Mucosa of descending colon (tissue), 3 donors: Measurements from ENCODE around the gene ARHGEF25. TPM values are rescaled to one million over a fixed set of nuclear protein-coding genes. Genes with fewer than 3 reads are reported as not detected.
"Not testable (repeated sequence)": the region's sequence is repeated elsewhere in the genome, so short reads cannot be mapped to it uniquely, and the experiment has no call there.

Experiments
- ATAC-seq: fragments of 200-7000 bp; cut with Tn5 transposase; one replicate; pipeline ENCODE4 v1.9.1; 2020; ENCODE audit warnings: mild to moderate bottlenecking, moderate library complexity
- DNase-seq, 3 donors: peaks; one replicate each; pipeline ENCODE4 v3.0.0-alpha.2; 2020
- H3K36me3 ChIP-seq: fragments of 200-600 bp; one replicate; pipeline ENCODE4 v1.8.0; 2021; ENCODE audit warnings: low read depth, mild to moderate bottlenecking
- H3K4me1 ChIP-seq: fragments of 200-600 bp; one replicate; pipeline ENCODE4 v1.8.0; 2021; ENCODE audit warnings: low read depth, mild to moderate bottlenecking
- H3K4me3 ChIP-seq: fragments of 200-600 bp; one replicate; pipeline ENCODE4 v1.8.0; 2021; ENCODE audit warnings: mild to moderate bottlenecking
- H3K9me3 ChIP-seq: fragments of 200-600 bp; one replicate; pipeline ENCODE4 v1.8.0; 2021; ENCODE audit warnings: mild to moderate bottlenecking
- CTCF ChIP-seq: fragments of 200-600 bp; IDR thresholded peaks from one replicate; pipeline ENCODE4 v1.8.0; 2022; ENCODE audit warnings: antibody characterized with exemption, mild to moderate bottlenecking
- intact Hi-C, 2 donors: fragments of 100-400 bp; cut with DNase I in 1 of 2; cut with micrococcal nuclease in 1 of 2; formaldehyde crosslinking; loops; one replicate each; pipeline versions ENCODE4 v1.11.0 to v1.11.1; 2022; cut with DNase I, micrococcal nuclease
- total RNA-seq, 3 donors: library from RNA; stranded (reverse); fragmentation: NEBNext Ultra II Directional in 2 of 3; extraction: Animal tissue kit (Norgen Biotek cat#: 25700) in 2 of 3; gene quantifications; one replicate each; pipeline versions ENCODE4 v1.2.1 to v1.2.4, GENCODE V29; 2021 to 2023
- donor health status: DM: no; HTN: no; CAD: no; lungs with moderate emphysema.
- donor health status: DM: no; HTN: no; CAD: no.
- donor health status: DM: no; HTN: yes; CAD: no.

ARHGEF25 gene
- total RNA-seq, 3 donors from 2014 or later: 5.0 to 129 (median 11.0) TPM

DNA sequence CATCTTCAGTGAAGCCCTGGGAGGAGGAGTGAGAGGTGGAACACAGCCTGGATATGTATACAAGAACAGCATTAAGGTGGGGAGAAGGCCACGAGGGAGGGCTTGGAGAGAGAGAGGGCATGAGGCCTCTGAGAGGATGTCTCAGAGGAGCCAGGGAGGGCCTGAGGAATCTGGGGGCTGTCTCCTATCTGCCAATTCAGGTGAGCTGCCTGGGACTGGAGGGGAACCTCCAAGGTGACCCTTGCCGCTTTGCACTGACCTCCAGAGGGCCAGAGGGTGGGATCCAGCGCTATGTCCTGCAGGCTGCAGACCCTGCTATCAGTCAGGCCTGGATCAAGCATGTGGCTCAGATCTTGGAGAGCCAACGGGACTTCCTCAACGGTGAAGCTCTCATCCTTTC, 4.4 kb downstream of the ARHGEF25 start:
- ATAC-seq (no peak), DNase-seq (no peak)
- TF ChIP-seq CTCF: no peak
- no peak overlapping the region for H3K4me3 ChIP-seq
- intact Hi-C loops: no loop called here
- H3K4me1 ChIP-seq: peaks cover 8% of the 10 kb centered on the region
- H3K9me3 ChIP-seq: no peaks in the 10 kb centered on the region
- no peaks in the 10 kb centered on the region for H3K36me3 ChIP-seq

- intact Hi-C loops: no loop called here
- peaks cover 9% of the 10 kb centered on the region for H3K4me1 ChIP-seq
- no peak overlapping the region for H3K4me3 ChIP-seq
- H3K9me3 ChIP-seq: no peaks in the 10 kb centered on the region
- H3K36me3 ChIP-seq: no peaks in the 10 kb centered on the region
- DNase-seq (no peak), ATAC-seq (no peak)
- TF ChIP-seq CTCF: no peak
Observed at GRCh38 chr12:57616383-57617101, 5.3 kb downstream of the ARHGEF25 start.

- no peak for TF ChIP-seq CTCF
- ATAC-seq (no peak), DNase-seq (no peak)
- Histone ChIP-seq H3K9me3 (no peaks in the 10 kb centered on the region), H3K4me1 (peaks cover 11% of the 10 kb centered on the region), H3K36me3 (no peaks in the 10 kb centered on the region), H3K4me3 (no peak overlapping the region)
- intact Hi-C loops: no loop called here
Observed at GRCh38 chr12:57617942-57618341, 6.7 kb downstream of the ARHGEF25 start.

- DNase-seq, H3K36me3 ChIP-seq, ATAC-seq, H3K9me3 ChIP-seq, intact Hi-C loops, H3K4me3 ChIP-seq: not testable (repeated sequence)
- peaks cover 11% of the 10 kb centered on the region for H3K4me1 ChIP-seq
Observed at GRCh38 chr12:57618431-57618830, 7.2 kb downstream of the ARHGEF25 start.

GRCh38 chr12:57618966-57619433, 7.8 kb downstream of the ARHGEF25 start:
- Histone ChIP-seq H3K4me3 (no peak overlapping the region), H3K36me3 (no peaks in the 10 kb centered on the region), H3K4me1 (peaks cover 11% of the 10 kb centered on the region), H3K9me3 (no peaks in the 10 kb centered on the region)
- DNase-seq: no peak
- TF ChIP-seq CTCF: no peak
- intact Hi-C loops: no loop called here
- no peak for ATAC-seq

- no peak overlapping the region for H3K4me3 ChIP-seq
- peak in 2 of 3 donors; percentile 41 to 62 for DNase-seq
- intact Hi-C loops: loop anchor here (5.0 kb wide), 1 partner anchor 37 kb away; no protein-coding TSS in a partner anchor
- peaks cover 11% of the 10 kb centered on the region for H3K4me1 ChIP-seq
- H3K36me3 ChIP-seq: no peaks in the 10 kb centered on the region
- ATAC-seq: peak; percentile 70
- TF ChIP-seq CTCF: no peak
- no peaks in the 10 kb centered on the region for H3K9me3 ChIP-seq
Observed at GRCh38 chr12:57619434-57620244, 8.4 kb downstream of the ARHGEF25 start.
